ENCODE results near the gene PASK.
"Not testable (repeated sequence)": the region's sequence is repeated elsewhere in the genome, so short reads cannot be mapped to it uniquely, and the experiment has no call there.

The PASK gene

DNA sequence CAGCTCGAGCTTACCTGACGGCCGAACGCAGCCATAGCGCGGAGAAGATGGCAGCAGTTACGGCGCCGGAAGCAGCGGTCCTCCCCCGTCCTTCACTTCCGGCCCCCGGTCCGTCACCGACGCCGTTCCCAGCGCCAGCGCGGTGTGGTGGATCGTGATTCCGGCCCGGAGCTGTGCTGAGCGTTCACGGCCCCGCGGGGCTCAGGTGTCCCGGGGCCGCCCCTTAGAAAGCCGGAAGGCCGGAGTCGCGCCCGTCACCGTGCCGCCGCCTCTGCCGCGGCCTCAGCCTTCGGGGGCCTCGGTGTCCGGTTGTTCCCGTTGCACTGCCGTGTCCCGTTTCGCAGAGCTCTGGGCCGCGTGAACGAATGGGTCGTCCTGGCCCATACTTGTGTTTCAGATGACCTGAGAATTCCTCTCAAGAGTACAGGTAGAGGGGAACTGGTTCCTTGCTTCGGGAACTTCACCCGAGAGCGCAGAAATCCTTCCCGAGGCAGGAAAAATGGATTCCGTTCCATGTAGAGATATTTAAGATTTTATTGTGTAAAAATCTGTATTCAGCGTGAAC lies 47.0 kb downstream of the PASK start, which contains the start of gene MTERF4:
TSS of gene MTERF4 (minus strand) at position 49 of the 565 bp plus-strand sequence. CDS start at position 35, 14 bp downstream.
- DNase-seq, result peak; percentile 72

DNA sequence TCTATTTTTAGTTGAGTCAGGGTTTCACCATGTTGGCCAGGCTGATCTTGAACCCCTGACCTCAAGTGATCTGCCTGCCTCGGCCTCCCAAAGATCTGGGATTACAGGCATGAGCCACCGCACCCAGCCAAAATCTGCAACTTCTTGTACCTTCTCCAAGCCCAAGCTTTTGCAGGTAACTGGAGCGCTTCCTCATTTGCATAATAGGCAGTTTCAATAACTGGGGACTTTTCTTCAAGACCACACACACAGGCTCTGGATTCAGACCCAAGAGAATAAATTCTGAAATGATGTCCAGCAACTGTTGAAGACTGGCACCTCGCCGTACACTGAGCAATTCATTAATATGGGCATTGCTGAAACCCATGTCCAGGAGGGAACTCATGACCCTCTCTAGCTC lies 50.0 kb downstream of the PASK start:
- no peak for DNase-seq

DNA sequence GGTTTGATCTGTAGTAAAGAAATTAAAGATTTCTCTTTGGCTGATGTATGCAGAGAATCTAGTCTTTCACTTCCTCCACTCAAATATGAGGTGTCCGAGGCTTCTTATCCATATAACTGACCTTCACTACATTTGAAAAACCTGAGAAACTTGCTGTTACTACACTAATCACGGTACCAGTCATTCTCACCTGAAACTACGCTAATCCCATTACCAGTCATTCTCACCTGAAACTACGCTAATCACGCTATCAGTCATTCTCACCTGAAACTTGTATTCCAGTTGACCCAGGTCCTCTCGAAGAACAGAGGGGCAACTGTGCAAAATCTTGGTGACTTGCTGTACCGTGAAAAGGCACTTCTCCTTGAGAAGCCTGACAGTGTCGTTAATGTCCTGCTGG lies 52.3 kb downstream of the PASK start:
- no peak for DNase-seq

DNA sequence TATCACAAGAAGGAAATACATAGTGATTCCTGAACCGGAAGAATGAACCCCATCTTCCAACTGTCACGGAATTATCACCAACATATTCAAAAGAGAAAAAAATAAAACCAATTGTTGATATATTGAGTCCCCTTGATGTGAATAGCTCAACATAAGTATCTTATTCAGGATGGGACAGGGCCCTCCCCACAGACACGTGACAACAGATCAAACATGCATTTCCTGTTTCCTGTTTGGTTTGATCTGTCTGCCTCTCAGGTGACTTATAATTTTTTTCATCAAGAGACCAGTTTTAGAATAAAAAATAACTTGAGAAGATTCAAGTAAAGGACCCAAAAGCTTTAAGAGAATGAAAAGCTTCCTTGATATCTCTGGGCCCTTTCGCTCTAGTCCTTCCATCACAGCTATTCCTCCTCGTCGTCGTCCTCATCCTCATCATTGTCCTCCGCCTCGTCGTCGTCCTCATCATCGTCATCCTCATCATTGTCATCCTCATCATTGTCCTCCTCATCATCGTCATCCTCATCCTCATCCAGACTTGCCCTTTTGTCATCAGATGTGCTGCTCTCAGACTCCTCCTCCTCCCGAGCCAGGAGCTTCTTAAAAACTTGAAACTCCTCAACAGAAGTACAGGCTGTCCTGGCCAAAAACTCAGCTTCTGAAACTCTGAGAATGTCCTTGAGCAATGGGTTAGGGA lies 53.5 kb downstream of the PASK start:
- no peak for DNase-seq

DNA sequence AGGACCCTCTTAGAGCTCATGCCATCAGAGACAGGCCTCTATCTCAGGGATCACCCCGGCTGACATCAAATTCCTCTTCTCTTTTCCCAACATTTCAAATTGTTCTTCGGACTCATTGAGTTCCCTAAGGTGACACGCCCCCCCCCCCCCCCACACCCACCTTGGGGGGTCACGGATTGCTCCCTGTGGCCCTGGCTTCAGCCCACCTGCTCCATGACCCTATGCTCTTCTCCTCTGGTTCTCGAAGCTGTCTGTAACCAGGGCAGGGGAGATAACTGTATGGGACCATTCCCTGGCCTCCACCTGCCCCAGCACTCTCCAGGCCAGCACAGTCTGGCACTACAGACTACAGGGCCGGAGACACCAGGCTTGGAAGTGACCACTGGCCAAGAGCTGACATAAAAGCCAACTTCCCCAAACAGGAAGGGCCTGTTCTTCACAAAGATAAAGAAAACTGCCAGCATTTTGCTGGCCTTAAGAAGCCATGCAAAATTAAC lies 54.3 kb downstream of the PASK start:
- DNase-seq, result no peak

DNA sequence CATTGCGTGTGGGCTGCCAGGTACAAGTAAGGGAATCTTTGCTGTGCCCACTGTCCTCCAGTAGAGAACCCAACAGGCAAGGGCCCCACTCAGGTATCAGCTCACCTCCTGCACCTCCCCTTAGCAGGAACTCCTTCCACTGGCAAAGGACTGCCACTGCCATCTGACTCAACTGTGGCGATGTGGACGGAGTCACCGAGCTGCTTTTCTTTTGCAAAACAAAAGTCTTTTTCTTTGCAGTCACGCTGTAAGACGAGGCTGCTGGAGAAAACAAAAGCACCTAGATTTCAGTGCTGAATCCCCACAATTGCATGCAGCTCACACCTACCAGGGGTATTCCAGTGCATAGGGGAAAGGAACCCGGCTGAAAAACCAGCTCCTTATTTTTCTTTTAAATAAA lies 55.1 kb downstream of the PASK start:
- no peak for DNase-seq

DNA sequence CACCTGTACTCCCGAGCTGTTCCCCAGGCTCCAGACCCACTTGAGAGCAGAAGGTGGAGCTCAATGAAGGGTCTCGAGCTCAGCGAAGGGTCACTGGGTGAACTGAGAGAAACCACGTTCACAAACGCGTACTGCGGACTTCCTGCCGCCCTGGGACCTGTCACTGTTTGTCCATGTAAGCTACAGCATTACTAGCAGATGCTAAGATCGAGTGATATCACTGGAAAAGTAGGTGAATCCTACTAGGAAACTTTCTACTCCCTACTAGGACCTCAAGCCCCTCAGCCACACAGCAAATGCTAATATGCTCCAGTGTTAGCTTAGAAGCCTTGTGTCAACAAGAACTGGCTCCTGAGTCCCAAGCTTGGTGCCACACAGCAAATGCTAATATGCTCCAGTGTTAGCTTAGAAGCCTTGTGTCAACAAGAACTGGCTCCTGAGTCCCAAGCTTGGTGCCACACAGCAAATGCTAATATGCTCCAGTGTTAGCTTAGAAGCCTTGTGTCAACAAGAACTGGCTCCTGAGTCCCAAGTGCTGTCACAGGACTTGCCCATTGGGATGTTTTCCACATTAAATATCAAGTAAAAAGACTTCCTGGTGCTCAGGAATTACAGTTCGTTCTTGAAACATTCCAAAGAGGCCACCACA lies 56.0 kb downstream of the PASK start:
- not testable (repeated sequence) for DNase-seq

DNA sequence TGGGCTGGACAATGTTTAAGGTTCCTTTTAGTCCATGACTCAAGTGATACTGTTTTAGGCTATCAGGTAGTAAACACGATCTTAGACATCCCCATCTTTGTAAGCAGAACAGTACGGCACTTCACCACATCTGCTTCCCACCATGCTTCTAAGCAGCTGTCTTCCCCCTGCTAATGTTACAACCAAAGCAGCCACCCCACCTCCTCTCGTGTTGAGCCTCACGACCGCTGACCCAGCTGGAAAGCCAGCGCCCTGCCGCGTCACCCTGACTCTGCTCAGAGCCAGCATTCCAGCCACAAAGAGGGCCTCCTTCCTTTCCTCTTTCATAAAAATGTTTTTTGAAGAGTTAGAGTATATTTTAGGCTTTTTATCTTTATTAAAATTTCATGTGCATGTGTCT lies 56.6 kb downstream of the PASK start:
- no peak for DNase-seq

DNA sequence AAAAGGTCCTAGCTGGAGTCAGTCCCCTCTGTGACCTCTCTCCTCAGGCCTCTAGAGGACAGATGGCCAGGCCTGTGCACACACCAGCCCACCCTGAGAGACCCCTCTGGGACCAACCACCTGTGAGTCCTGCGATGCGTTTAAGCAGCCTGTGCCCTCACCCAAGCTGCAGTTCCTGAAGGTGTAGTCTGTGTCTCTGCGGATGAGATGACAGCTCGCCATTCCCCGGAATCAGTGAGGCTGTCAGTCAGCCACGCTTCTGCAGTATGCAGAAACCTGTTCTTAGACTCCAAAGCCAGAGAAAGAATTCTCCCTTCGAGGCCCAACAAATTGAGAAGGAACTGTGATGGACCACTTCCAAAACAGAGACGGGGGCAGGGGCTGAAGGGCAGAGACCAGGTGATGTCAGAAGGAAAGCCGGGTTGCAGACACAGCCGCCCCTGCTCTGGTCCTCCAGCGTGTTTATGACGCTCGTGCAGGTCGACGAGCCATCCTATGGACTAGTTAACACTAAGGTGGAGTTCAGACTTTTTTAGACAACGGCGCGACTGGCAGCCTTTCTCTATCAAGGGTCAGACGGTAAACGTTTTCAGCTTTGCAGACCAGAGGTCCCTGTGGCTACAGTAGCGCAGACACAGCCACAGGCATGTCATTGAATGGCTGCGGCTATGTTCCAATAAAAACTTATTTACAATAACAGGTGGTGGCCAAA lies 57.4 kb downstream of the PASK start:
- DNase-seq, result no peak

DNA sequence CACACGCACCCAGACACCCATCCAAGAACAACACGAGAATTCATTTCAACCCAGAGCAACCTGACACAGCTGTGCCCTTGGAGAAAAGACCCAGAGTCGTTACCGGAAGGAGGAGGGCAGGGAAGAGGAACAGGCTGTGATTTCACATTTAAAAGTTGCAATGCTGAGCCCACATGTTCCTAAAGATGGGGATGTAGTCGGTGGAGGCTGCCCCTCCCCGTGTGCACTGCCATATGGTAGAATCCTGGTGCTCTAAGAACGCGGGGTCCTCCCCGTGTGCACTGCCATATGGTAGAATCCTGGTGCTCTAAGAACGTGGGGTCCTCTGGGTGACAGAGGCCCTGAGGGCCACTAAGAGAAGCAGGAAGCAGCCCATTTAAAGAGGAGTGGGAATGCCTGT lies 58.1 kb downstream of the PASK start:
- DNase-seq, result no peak

DNA sequence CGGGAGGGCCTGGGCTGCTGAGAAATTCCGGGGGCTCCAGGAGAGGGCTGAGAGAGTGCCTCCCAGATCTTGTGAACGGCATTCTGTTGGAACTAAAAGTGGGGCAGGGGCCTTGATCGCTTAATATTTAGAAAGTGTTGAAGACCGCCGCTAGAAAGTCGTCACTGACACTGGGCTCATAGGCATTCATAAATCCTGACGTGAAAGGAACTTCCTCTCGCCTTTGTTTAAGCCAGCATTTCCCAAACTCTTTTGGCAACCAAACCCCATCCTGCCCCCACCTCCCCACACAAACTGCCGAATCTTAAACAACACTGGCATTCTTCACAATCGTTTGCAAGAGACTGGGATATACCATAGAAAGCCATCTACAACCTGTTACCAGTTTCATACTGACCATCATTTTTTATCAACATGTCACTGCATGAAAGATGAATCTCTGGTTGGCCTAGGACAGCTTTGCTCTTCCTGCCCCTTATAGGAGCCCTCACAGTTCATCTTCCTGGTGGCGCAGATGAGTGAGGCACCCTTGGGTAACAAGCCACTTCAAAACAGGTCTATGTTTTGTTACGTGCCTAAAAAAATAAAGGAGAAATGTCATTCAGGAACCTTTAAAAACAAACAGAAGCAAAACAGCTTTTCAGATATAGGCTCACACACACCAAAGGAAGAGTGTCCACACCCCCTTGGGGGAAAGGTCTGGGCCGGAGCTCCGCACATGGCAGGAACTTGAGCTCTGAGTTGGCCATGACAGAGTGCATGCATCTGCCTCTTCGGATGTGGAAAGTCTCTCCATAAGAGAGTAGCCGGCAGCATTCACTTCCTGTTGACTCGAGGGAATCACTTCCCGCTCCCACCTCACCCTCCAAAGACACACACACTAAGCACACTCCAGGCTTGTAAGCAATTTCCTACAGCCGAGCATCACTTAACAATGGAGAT lies 60.2 kb downstream of the PASK start:
- DNase-seq, result no peak

DNA sequence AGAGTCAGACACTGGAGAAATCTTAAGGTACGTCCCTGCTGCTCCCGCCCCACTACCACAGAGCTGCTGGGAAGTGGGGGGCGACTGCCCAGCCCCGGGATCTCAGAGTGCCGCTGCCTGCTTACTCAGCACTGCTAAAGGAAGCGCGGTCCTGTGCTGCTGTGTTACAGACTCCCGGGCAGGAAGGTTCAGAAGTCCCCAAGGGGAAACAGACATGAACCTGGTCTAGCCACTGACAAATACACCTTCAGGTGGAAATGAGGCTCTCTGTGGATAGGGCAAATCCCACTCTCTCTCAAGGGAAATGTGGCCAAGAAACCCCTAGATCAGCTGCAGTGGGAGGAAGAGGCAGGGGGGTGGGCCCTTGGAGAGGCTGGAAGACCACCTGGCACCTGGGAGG lies 60.9 kb downstream of the PASK start:
- DNase-seq, result no peak

DNA sequence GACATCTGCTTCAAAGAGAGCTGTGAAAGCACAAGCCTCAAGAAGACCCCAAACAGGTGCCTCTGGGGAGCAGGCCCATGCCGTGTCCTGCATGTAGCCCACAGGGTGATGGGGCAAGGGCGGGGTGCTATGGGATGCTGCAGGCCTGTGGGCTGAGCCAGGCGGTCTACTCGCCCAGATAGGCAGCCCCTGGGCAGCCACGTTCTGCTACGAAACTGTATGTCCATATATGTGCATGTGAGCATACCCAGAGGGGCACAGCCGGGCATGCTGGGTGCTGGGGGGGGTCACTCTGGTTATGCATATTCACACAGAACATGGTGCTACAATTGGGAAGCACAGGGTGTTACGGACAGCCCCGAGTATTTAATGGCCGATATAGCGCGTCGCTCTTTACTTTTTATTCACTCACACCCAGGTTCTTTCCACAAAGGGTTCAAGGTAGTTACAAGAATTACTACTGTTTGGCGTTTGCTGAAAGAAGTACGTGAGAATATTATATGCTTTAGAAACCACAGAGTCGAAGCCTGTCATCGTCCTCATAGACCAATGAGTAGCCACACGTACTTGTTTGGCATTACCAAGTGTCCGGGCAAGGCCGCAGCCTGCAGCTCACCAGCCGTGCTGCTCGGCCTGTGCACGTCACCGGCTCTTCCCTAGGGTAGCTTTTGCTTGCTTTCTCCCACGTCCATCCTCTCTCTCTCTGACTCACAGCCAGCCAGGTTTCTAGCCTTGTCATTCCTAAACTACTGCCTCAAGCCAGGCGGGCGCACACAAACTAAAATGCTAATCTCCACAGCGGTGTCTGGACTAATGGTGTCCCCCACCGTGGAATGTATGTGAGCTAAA lies 61.6 kb downstream of the PASK start:
- DNase-seq, result no peak

DNA sequence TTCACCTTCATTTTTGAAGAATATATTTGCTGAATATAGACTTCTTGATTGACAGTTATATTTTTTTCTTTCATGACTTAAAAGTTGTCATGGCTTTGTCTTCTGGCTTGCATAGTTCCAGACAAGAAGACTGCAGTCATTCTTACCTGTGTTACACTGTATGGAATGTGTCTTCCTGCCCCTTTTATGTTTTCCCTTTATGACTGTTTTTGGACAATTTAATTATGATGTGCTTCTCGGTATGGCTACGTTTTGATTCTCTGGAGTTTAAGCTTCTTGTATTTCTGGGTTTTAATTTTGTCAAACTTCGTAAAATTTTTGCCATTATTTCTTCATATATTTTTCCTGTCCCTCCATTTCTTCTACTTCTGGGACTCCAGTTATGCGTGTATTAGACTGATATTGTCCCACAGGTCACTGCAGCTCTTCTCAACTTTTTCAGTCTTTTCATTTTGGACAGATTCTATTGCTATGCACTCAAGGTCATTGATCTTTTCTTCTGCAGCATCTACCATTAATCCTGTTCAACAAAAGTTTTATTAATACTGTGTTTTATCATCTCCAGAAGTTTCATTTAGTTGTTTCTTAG lies 64.3 kb downstream of the PASK start:
- DNase-seq, result no peak

DNA sequence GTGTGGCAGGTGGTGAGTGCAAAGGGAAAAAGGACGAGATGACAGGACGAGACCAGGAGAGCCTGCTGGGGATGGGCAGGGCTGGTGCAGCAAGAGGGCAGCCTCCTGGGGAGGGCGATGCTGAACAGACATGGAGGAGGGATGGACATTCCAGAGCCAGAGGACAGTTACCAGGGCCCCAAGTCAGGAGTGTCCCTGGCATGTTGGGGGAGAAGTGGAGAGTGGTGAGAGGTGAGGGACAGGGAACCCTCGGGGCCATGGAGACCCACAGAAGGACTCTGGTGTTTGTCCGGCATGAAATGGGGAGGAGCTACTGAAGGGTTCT lies 66.2 kb downstream of the PASK start:
- DNase-seq, result no peak

DNA sequence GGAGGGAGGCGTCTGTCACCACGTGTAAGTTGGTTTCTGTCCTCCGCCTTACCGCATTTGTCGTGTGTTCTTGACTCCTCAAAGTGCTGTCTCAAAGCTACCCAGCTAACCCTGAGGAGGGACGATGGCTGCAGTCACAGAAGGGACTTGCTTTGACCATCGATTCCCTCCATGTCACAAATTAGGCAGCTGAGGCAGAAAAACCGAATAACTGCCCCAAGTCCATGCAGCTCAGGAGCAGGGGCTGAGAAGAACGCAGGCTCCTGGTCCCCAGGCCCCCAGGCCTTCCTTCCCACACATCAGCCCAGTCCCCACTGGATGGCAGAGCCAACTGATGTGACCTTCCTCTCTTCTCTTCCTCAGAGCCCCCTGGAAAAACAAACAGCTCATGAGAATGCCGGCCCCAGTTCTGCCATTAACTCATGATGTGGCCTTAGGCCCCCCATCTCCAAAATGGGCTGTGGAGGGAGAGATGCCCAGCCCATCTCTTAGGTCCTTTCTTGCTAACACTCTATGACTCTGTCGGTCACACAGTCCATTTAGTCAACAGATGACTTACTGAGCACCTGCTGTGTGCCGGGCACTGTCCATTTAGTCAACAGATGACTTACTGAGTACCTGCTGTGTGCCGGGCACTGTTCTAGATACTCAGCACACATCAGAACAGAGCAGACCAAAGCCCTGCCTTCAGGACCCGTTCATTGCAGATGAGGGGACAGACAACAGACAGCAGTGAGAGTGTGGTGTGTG lies 66.8 kb downstream of the PASK start:
- DNase-seq, result no peak

DNA sequence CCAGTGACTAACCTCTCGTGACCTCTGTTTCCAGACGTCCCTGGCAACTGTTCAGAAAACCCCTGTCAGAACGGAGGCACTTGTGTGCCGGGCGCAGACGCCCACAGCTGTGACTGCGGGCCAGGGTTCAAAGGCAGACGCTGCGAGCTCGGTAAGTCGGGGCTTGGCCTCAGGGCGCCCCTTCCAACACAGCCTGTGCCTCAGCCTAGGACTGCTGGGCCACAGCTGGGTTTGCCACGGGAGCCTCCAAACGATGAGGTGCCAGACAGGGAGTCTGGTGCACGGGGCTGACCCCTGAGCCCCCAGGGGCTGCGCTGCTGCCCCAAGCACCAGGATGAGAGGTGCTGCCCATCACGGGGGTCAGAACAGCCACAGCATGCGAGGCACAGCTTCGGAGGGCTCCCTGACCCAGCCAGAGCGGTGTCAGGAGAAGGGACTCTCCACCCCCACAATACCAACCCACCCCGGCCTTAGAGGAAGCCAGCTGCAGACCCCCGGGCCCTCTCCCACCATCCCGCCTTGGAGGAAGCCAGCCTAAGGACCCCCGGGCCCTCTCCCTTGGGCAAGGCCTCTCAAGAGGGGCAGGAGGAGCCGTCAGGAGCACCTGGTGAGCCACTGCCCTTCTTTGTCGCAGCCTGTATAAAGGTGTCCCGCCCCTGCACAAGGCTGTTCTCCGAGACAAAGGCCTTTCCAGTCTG lies 67.5 kb downstream of the PASK start:
- DNase-seq, result no peak

DNA sequence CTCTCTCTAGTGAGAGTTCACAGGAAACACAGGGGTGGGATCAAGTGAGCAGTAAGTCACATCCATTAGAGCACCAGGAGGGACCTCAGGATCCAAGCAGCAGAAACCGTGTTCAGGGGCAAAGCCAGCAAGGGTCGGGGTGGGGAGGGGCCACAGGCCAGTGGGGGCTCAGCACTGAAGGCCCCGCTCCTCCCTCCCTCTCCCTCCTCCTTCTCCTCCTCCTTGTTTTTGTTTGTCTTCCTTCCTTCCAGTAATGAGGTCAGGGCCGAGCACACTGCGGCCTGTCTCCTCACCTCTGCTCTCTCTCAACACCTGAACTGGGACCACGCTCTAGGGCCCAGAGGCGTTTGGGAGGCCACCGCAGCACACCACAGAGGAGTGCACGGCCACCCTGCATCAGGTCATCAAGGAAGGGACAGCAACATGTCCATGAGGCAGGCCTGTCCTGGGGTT lies 68.1 kb downstream of the PASK start:
- DNase-seq, result no peak

DNA sequence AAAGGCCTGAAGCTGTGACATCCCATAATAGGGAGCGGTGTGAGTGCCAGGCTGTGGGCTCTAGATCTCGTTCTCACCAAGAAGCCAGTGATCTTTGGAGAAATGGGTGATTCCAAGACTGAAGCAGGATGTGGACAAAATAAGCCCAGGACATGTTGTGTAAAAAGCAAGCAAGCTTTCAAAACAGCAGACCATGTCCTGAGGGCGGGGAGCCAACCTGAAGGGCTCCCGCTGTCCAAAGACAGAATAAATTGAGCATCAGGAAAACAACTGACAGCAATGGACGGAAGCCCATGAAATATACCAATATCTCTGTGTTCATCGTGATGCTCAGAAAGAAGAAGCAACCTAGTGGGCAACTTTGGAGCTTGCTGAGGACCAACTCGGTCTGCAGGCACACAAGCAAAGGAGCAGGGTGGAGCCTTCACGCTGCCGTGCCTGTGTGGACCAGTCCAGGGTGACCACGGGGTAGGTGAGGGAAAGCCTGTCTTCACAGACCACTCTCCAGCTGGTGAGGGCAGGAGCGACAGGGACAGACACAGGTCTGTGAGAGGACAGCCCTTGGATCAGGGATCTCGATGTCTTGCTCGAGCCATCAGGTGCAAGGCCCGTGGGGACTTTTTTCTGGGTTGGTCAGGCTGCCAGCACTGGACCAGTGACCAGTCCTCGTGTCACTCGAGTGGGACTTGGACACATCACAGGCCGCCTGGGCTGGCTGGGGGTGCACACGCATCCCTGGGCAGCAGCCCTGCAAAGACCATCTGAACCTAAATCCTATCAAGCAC lies 68.7 kb downstream of the PASK start:
- DNase-seq, result no peak
